GM19468 (cell line): ENCODE measurements around the gene CDK4.

ENCODE experiments used
- ATAC-seq: cut with Tn5 transposase; IDR thresholded peaks from one replicate; pipeline ENCODE4 v1.9.1; 2021; ENCODE audit warnings: mild to moderate bottlenecking, moderate library complexity, moderate number of reproducible peaks; ENCODE audit not compliant: unreplicated experiment; ENCODE audit errors: extremely low read depth

CDK4 gene

DNA sequence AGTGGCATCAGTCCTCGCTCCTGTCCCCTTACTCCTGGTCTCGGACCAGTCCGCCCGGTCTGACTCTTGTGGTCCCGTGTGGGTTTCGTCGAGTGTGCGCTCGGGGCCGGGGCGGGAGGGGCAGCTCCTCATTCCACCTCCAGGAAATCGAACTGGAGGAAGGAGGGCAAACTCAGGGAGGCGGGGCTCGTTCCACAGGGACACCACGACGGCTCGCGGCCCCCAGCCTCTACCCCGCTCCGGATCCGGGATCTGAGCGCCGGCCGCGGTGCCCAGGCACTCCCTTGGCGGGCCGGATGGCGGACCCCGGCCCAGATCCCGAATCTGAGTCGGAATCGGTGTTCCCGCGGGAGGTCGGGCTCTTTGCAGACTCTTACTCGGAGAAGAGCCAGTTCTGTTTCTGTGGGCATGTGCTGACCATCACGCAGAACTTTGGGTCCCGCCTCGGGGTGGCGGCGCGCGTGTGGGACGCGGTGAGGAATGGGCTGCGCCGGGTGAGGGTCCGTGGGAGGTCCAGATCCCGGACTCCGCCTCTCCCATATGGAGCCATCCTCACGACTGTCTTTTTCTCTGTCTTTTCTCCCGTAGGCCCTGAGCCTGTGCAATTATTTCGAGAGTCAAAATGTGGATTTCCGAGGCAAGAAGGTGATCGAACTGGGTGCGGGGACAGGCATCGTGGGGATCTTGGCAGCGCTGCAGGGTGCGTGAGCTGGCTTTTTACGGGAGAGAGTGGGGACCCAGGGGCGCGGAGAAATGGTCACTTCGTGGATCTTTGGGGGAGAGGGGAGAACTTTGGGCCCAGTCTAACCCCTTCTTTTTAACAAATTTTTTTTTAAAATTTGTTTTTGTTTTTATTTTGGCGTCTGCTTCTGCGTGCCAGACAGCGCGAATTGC lies 20.6 kb upstream of the CDK4 start, which contains the start of gene EEF1AKMT3:
Gene EEF1AKMT3 (plus strand): TSS at position 186 of the 894 bp plus-strand sequence. CDS start 111 bp downstream, at position 297.
- no peak for ATAC-seq

GRCh38 chr12:57771873-57772428 lies 19.8 kb upstream of the CDK4 start, which contains the start of gene METTL1:
TSS of gene METTL1 (minus strand) at chr12:57772105. CDS start at chr12:57772083, 22 bp downstream.
- ATAC-seq = peak; percentile 63

DNA sequence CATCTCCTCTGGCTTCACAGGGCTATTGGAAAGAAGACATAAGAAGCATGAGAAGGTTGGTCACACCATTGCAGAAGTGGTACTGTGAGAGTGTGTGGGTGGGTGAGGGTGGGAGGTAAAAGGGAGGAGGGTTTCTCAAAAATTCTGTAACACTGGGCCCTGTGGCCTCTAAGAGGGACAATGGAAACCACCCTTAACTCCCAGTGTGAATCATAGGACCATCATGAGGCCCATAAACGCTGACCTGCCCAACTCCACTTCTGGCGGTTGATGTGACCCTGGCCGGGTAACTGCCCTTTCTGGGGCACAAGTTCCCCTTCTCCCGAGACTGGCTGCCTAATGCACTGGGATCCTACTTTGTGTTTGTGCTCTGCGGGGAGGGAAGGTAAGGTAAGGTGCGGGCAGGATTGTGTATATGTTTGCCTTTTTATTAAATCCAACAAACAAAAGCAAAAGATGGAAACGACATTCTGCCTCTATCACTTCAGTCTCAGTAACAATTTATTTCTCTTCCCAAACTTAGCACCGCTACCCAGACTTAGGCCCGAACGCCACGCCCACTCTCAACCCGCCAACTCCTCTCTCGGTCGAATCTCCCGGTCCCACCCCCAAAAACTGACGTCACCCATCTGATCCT lies 19.2 kb upstream of the CDK4 start:
- peak; percentile 60 for ATAC-seq

DNA sequence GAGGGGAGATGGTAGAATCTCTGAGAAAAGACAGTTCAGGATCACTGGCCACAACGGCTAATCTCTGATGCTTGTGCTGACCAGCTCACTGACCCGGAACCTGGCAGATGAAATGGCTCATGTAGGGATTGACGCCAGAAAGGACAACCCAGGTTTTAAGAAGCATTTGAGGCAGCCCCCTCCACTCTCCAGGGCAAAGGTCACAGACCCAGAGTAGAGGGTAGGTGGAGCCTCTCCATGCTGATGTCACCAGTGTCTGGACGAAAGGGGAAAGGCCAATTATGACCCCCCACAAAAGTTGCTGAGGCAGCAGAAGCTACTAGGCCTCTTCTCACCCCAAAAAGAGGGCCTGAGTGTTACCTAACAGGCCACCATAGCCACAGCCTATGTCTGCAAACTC lies 18.6 kb upstream of the CDK4 start:
- no peak for ATAC-seq

GRCh38 chr12:57769594-57769993 lies 17.5 kb upstream of the CDK4 start:
- ATAC-seq = no peak

GRCh38 chr12:57767876-57768275 lies 15.8 kb upstream of the CDK4 start:
- no peak for ATAC-seq

- no peak for ATAC-seq
These were observed 15.2 kb upstream of the CDK4 start for GRCh38 chr12:57767305-57767698.

DNA sequence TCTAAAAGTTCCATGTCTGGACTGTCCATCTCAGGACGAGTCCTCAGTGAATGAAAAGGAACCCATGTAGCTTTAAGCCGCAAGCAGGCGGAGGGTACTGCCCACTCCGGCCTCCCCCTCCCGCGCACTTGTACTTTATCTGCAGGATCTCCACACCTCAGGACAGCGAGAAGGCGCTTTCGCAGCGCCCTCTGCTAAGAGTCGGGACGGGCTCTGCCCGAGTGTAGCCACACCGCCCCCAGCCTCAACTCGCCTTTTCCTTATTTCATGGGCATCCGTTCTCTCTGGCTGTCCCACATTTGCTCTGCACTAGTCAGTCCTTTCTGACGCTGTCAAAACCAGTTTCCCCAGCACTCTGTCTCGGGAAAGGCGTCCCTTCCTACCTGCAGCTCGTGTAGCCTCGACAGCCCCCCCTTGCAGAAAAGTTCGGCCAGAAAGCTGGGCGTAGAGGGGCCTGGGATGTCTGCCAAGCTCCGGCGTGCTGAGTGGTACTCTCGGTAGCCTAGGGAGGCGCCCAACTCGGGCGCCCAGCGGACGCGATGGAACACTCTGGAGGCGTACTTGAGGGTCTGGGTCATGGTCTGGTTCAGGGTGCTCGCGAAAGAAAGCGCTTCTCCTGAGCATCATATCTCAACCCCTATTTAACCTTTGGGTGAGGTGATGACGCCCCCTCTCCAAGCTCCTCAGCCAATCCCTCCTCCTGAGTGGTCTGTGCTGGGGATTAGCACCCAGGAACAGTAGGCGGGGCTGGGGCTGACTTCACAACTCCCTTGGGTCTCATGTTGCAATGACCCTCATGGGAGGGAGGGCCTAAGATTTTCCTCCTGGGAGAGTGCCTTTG lies 14.6 kb upstream of the CDK4 start, which contains the start of gene CYP27B1:
Gene CYP27B1 (minus strand): TSS at position 615 of the 841 bp plus-strand sequence. CDS start 37 bp downstream, at position 578.
- ATAC-seq = no peak

DNA sequence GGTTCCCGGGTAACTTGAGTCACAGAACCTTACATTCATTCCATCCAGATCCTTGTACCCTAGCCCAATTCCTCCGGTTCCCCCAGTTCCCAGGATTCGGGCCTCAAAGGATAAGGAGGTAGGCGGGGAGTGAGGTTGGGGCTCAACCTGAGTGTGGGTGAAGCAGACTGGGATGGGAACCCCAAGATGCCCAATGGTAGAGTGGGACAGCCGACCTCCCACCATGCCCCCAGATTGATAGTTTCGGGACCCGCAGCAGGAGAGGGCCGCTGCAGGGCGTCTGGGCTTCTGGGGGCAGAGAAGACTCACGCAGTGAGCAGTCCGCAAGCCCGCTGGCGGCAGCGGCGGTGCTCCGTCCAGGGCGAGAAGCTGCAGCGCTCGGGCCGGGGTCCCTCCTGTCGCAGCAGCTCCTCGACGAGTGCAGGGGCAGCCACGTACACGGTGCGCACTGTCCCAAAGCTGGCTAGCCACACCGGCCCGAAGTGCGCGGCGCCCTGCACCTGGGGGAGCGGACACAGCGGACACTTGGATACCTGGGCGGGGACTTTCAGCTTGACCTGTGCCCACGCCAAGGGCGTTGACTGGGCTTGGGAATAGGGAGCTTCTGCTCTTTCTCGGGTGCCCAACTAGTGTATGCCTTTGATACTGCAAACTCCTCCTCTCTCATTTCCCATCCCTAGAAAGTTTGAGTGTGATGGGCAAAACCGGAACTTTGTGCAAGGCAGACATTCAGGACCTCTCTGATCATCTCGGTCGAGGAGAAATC lies 13.8 kb upstream of the CDK4 start:
- no peak for ATAC-seq

GRCh38 chr12:57765003-57765697 lies 13.0 kb upstream of the CDK4 start:
- ATAC-seq = peak; percentile 63

DNA sequence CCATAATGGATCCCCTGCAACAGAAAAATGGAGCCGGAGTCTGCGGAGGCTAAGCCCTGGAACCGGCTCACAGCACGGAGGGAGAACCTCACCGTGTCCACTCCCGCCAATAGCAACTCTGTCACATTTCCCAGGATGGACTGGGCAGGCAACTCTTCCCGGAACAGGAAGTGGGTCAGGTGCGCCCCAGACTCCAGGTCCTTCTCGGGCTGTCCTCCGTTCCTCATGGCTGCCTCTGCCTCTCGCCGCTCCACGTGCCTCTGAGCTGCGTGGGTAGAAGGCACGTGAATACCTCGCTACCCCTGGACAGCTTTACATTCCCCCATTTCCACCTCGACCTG lies 12.5 kb upstream of the CDK4 start:
- no peak for ATAC-seq

- ATAC-seq = no peak
These were observed 12.0 kb upstream of the CDK4 start for GRCh38 chr12:57763881-57764661.

- no peak for ATAC-seq
These were observed 10.4 kb upstream of the CDK4 start for GRCh38 chr12:57762463-57762862.

DNA sequence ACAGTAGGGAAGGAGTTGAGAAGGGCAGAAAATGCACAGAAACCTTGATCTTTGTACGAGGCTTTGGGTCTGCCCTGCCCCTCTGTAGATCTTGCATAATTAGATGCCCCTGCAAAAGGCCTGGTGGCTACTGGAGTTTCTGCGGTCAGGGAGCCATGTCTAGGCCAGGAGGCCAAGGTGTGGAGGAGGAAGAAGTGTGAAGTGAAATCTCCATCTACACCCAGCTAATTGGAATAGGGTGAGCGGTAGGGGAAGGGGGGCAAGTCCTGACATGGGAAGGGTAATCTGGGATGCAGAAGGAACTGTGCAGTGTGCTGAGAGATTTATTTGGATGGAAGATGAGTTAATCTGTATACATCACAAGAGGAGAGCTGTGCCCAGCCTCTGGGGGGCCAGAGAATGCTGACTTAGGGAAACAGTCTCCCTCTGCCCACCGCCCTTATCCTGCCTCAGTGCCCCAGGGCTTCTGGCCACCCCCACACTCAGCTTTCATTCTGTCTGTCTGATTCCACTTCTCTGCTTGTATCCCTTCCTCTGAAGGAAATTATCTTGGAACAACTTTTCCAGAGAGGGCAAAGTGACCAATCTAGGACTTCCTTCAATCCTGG lies 9.4 kb upstream of the CDK4 start:
- no peak for ATAC-seq

GRCh38 chr12:57760347-57760982 lies 8.4 kb upstream of the CDK4 start:
- no peak for ATAC-seq

GRCh38 chr12:57759360-57759980 lies 7.4 kb upstream of the CDK4 start:
- ATAC-seq = no peak
